ENCODE data around the gene ACVR1B.
"Not testable (repeated sequence)": the region's sequence is repeated elsewhere in the genome, so short reads cannot be mapped to it uniquely, and the experiment has no call there.

The ACVR1B gene

DNA sequence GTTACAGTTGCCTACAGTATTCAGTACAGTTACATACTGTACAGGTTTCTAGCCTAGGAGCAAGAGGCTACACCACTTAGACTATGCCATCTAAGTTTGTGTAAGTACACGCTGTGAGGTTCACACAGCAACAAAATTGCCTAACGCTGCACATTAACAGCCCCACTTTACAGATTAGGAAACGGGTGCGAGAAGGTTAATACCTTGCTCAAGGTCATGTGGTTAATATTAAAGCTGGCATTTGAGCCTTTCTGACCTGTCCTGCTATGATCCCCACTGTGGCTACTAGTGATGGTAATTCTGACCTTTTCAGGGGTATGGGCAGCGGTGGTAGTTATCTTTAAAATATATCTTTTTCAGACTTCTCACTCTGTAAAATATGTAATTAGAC is 20.9 kb downstream of the ACVR1B start:
- no peak for DNase-seq

DNA sequence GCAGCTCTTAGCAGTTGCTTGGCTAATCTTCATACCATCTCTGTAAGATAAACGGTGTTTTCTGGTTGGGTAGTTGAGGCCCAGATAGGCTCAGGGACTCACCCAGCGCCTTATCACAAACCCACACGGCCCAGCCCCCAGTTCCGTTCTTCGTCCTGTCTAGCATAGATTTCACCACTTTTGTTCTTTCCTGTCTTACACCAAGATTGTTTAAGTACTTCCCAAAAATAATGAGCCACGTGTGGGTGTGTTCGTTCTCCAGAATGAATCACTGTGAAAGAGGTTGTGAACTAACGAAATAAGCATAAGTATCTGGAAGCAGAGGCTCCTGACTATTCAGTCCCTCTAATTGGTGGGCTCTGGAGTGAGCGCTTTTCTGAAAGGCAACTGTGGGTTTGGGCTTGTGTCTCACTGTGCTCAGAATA is 21.4 kb downstream of the ACVR1B start:
- DNase-seq: no peak

DNA sequence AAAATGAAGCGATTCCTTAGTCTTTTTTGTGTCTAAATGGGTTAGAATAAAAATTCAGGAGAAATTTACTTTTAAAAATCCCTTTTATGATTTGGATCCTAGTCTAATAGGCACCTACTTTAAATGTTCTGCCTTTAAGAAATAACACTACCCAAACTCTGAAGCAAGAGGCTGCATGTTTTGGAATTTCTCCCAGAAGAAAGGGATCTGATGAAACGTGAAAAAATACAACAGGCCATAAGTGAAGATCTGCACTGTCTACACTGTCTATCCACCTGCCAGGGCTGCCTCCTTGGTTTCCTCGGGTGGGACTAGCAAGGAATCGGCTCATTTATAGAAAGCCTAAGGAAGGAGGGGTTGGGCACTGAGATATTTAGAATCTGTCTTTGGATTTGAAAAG is 22.1 kb downstream of the ACVR1B start:
- DNase-seq: no peak

DNA sequence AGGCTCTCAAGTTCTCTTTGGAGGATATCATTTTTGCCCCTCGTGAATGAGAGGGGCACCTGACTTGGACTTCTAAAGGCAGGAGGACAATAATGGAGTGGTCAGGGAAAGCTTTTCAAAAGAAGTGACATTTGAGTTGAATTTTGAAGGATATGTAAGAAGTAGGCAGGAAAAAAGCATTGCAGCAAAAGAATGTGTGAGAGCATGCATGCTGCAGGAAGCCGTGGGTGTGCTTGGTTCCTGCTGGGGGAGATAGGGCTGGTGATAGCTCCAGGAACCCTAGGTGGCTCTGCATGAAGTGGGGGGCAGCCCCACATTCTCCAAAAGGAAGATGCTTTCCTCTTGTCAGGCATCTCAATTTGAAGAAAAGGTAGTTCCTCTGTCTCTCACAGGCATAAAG is 23.1 kb downstream of the ACVR1B start:
- DNase-seq: no peak

DNA sequence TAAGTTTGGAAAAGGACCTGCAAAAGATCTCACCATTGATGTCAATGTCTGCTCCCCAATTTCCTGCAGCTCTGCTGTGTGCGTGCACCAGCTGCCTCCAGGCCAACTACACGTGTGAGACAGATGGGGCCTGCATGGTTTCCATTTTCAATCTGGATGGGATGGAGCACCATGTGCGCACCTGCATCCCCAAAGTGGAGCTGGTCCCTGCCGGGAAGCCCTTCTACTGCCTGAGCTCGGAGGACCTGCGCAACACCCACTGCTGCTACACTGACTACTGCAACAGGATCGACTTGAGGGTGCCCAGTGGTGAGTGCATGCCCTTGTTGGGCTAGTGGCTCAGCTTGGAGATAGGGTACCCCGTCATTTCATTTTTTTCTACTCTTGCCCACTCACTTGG is 23.7 kb downstream of the ACVR1B start:
- DNase-seq: no peak

DNA sequence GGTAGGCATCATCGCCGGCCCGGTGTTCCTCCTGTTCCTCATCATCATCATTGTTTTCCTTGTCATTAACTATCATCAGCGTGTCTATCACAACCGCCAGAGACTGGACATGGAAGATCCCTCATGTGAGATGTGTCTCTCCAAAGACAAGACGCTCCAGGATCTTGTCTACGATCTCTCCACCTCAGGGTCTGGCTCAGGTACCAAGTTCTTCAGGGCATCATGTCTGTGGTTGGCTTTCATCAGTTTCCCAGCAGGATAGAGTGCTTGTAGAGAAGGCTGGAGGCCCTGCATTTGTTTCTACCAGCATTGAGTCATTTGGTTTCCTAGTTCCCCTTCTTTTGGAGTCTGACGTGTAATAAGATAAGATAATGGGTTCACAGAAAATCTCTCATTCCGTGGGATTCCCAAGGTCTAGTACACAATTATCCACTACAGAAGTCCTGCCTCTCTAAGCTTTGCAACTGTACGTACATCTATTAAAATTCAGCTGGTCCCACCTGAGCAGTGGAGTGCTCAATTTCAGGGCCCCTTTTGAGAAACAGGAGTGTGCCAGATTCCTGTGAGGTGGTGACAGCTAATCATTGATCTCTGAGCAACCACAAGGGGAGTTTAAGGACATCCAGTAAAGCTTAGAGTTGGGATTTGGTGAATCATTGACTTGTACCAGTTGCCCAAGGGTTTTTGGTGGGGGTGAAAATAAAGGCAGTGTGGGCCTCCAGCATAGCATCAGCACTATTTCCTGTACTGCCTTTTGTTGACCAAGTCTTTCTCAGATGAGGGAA is 25.1 kb downstream of the ACVR1B start:
- no peak for DNase-seq

DNA sequence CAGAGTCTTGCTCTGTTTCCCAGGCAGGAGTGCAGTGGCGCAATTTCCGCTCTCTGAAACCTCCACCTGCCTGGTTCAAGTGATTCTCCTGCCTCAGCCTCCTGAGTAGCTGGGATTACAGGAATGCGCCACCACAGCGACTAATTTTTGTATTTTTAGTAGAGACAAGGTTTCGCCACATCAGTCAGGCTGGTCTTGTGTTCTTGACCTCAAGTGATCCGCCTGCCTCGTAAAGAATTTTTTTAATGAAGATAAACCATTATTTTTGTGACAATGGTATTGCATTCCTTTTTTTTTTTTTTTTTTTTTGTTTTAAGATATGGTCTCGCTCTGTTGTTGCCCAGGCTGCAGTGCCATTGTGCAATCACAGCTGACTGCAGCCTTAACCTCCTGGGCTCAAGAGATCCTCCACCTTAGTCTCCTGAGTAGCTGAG is 25.8 kb downstream of the ACVR1B start:
- DNase-seq: no peak

DNA sequence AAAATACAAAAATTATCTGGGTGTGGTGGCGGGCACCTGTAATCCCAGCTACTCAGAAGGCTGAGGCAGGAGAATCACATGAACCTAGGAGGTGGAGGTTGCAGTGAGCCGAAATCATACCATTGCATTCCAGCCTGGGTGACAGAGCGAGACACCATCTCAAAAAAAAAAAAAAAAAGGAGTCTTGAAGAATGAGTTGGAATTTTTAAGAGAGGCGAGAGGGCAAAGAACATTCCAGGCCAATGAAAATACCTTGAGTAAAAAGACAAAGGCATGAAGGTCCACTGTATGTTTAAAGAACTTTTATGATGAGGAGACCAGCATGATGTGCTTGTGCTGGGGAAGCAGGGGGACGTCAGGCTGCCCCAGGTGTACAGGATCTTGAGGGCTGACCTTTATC is 27.8 kb downstream of the ACVR1B start:
- not testable (repeated sequence) for DNase-seq

DNA sequence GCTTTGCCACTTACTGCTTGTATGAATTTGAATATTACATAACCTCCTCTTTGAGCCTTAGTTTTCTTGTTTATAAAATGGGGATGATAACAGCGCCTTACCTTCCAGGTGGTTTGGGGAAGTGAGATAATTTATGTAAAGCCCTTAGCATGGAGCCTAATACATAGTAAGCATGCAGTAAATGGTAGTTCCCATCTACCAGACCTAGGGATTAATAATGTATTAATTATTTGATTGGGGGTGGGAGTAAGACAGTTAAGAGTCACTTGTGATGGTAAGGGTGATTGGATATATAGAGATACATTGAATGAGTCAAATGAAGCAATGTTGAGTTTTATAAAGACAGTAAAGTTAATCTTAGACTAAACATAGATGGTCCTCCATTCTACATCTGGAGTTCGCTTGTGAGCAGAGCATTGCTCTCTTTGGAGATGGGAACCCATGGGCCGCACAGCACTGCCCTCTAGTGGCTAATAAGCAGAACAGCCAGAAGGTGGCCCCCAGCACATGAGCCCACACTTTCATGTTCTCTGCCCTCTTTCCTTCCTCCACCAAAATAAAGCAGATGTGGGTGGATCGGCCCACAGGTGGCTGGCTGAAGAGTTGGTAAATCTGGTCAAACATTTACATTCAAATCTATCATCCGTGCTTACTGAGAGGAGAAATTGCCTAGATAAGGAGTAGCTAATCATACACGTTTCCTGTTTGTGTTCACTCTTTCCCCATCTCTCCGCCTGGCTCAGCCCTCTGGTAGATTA is 28.7 kb downstream of the ACVR1B start:
- DNase-seq: peak; percentile 72

DNA sequence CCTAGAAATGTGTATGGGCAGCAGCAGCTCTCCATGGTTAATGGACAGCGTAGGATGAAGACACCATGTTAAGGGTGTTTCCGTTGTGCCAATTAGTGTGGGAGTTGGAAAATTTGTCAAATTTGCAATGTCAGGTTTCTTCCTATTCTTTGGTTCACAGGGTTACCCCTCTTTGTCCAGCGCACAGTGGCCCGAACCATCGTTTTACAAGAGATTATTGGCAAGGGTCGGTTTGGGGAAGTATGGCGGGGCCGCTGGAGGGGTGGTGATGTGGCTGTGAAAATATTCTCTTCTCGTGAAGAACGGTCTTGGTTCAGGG is 29.3 kb downstream of the ACVR1B start:
- no peak for DNase-seq

DNA sequence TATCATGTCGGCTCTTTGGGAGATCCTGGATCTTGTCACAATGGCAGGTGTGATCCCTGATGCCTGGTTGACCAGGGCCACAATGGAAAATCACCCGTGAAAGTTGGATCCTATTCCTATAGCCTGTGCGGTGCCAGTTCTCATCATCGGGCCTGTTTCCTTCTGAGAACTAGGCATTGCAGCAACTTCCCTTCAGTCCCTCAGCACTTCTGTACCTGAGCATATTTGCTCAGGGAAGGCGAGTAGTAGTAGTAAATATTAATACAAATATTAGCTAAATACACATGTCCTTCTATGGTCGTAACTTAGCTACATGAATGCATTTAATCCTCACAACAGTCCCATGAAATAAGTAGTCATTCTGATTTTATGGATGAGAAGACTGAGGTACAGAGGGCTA is 33.2 kb downstream of the ACVR1B start:
- DNase-seq: no peak

DNA sequence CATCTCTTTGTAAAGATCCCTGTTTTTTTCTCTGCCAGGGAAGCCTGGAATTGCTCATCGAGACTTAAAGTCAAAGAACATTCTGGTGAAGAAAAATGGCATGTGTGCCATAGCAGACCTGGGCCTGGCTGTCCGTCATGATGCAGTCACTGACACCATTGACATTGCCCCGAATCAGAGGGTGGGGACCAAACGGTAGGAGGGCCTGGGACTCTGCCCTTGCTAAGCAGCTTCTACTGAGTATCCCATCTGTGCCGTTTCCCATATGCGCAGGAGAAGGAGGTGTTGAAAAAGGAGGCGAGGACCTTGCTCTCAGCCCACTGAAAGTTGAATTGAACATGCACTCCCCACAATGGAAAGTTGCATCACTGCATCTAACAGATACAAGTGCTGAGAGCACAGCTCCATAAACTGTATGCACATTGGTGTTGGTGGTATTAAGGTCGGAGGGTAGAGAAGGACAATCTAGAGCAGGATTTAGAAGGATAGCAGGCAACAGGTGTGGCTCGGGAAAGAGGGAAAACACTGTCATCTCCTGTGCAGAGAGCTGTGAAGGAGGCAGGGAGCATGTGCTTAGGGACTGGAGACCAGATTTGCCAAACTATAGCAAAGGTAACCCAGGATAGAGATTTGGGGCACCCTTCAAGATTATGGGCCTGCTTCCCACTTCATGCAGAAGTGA is 33.8 kb downstream of the ACVR1B start:
- no peak for DNase-seq

DNA sequence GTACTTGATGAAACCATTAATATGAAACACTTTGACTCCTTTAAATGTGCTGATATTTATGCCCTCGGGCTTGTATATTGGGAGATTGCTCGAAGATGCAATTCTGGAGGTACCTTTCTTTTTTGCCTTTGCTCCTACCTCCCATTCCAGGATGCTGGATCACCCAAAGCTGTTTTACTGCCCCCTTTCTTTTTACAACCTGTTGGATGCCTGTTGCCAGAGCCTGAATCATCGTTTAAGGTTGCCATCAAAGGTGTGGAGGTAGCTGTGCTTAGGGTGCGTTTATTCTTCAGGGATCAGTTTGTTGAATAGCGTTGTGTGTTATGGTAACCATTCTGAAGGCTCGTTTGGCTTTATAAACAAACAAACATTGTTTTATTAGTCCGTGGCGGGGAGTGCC is 35.3 kb downstream of the ACVR1B start:
- no peak for DNase-seq

DNA sequence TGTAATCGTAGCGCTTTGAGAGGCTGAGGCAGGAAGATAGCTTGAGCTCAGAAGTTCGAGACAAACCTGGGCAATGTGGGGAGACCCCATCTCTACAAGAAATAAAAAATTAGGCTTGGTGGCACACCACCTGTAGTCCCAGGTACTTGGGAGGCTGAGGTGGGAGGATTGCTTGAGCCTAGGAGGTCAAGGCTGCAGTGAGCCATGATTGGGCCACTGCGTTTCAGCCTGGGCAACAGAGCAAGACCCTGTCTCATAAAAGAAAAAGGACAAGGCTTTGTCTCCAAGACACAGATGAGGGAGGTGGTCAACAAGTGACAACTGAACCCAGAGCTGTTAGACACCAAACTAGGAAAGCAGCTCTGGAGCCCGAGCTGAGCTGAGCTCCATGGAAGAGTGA is 40.7 kb downstream of the ACVR1B start:
- DNase-seq: no peak

DNA sequence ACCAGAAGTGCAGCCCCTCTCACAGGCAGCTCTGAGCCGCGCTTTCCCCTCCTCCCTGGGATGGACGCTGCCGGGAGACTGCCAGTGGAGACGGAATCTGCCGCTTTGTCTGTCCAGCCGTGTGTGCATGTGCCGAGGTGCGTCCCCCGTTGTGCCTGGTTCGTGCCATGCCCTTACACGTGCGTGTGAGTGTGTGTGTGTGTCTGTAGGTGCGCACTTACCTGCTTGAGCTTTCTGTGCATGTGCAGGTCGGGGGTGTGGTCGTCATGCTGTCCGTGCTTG is 43.0 kb downstream of the ACVR1B start:
- peak; percentile 50 for DNase-seq

DNA sequence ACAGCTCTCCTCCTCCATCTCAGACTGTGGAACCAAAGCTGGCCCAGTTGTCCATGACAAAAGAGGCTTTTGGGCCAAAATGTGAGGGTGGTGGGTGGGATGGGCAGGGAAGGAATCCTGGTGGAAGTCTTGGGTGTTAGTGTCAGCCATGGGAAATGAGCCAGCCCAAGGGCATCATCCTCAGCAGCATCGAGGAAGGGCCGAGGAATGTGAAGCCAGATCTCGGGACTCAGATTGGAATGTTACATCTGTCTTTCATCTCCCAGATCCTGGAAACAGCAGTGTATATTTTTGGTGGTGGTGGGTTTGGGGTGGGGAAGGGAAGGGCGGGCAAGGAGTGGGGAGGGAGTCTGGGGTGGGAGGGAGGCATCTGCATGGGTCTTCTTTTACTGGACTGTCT is 43.5 kb downstream of the ACVR1B start:
- DNase-seq: no peak

DNA sequence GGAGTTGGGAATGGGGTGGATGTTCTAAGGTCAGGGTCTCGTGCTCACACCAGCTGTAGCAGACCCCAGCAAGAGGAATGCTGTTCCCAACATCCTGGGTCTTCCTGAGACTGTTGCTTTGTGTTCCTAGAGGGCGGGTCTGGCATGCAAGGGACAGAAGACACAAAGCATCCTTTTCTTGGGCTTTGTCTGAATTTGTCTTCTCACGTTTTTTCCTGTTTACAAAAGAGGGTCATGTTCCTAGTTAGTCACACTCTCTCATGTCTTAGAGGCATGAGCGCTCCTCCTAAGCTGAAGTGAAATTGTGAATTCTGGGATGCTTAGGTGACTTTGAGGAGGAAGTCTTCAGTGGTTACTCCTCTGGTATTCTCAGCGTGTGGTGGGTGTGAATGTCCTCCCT is 45.6 kb downstream of the ACVR1B start:
- no peak for DNase-seq

DNA sequence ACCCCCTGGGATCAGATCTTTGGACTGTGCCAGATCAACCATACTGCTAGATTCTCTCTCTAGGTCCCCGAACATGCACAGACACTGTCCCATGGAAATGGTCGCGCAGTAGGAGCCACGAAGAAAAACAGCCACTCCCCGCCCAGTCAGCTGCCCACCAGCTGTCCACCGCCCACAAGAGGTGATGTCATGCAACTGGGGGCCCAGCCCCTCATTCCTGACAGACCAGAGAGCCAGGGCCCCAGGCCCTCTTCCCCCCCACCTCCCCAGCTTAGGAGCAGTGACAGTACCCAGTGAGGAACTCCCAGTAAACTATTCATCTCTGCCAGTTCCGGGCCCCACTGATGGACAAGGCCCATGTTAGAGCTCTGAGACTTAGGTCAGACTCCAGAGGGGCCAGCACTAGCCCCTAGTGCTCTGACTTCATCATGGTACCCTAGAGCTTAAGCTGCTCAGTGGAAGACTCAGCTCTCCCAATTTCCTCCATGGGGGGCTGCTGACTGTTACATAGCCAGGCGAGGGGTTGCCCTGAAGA is 51.6 kb downstream of the ACVR1B start:
- DNase-seq: no peak

DNA sequence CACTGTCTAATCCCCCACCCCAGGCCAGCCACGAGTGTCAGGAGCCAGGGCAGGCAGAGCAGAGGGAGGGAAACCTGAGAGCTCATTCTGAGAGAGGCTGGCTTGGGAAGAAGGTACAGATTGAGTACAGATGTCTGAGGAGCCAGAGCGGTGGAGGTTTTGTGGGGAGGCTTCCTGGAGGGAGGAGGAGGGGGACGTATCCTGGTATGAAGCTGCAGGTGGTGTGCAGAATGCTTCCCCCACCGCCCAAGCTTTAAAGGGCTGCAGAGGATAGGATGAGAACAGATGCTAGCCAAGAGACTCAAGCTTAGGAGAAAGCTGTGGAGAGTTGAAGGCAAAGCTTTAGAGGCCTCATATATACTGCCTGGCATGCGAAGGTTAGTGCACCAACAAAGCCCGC is 52.1 kb downstream of the ACVR1B start:
- no peak for DNase-seq

DNA sequence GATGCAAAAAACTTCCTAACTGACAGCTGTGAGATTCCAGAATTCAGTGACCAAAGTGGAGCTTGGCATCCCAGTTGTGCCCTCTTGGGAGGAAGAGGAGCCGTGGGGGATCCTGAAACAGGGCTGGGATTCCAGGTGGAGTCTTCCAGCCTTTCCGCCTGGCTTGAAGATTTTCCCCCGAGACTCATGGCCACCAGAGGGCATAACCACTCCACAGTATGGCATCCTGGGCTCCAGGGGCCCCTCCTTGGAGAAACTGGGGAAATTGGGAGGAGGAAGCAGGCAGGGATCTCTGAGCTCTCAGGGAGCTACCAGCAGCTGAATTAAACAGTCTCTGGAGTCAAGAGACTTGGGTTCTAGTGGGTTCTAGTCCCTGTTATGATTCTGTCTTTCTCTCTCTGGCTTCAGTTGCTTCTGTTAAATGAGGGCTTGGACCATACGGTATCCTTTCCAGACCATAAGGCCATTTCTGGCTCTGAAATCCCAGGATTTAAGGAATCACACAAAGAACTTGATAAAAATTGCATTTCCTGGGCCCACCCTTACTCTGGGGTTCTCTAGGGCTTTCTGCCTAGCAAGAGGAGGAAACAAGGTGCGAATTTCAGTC is 52.6 kb downstream of the ACVR1B start:
- peak; percentile 51 for DNase-seq

DNA sequence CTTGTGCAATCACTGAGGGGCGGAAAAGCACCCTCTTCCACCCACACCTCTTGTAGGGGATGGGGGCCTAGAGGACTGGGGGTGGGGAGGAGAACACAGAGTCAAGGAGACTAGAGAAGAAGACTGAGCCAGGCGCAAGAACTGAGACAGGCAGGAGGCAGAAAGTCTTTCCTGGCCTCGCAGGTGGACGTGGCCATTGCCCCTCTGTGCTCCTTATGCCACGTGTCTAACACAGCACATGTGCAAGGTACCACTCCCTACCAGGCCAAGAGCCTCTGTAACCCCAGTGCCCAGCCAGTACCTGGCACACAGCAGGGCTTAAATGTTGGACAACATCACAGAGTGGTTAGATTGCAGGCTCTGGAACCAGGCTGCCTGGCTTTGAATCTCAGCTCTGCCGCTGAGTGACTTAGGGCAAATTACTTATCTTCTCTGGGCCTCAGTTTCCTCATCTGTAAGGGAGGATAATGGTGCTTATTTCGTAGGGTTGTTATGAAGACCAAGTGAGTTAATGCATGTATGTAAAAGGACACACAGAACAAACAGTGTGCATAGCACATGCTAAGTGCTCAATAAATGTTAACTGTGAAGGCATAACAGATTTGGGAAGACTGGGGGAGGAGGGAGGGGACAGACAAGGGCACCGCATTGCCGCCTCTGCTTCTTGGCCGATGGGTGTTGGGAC is 53.9 kb downstream of the ACVR1B start:
- DNase-seq: no peak

DNA sequence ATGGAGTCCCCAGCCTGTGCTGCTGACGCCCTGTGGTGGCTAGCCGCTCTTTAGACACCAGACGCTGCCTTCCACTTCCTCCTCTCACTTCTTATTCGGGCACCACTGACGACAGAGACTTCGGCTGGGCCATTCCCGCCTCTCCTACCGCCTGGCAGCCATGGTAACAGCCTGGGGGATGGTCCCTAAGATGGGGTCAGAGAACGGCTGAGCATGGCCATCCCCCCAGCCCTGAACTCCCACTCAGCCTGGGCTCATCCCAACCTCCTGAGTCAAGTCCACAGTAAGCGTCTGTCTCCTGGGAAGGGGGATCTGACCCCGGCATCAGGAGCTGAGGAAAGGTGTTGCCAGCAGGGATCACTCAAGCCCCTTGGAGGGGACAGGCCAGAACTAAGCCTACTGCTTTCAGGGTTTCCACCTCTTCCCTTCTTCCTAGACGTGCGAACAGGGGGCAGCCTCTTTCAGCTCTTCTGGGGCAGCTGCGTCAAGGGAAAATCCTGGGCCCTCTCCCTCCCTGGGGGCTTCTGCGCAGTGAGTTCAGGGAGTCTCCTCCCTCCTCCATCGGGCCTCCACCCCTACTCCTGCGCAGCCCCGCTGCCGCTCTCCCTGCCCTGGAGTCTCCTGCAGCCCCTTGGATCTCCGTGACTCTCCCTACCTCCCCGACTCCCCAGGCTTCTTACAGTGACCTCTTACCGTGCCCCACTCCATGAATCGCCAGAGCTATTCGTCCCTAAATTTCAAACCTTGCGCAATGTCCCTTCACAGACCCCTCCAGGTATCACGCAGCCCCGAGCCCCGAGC is 54.6 kb downstream of the ACVR1B start:
- DNase-seq: peak; percentile 56

Measured in right forelimb (tissue), 1 donor.